ENCODE results near the gene FOXR1.
"Not testable (repeated sequence)": the region's sequence is repeated elsewhere in the genome, so short reads cannot be mapped to it uniquely, and the experiment has no call there.

The FOXR1 gene

GRCh38 chr11:118948000-118948399 lies 23.6 kb upstream of the FOXR1 start:
- no peak for DNase-seq

- peak; percentile 31 for DNase-seq
Measured at GRCh38 chr11:118953265-118953664, 18.3 kb upstream of the FOXR1 start.

DNA sequence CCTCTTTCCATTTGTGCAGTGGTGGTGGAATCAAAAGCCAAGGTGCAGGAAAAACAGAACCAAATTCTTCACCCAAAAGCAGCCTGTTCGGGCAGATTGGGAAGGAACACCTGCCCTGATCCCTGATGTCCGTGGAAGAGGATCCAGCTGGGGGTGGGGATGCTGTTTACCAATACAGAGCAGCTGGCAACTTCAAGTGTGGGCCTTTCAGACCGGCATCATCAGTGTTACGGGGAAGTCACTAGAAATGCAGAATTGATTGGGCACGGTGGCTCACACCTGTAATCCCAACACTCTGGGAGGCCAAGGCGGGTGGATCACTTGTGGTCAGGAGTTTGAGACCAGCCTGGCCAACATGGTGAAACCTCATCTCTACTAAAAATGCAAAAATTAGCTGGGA lies 17.6 kb upstream of the FOXR1 start:
- DNase-seq, result not testable (repeated sequence)

DNA sequence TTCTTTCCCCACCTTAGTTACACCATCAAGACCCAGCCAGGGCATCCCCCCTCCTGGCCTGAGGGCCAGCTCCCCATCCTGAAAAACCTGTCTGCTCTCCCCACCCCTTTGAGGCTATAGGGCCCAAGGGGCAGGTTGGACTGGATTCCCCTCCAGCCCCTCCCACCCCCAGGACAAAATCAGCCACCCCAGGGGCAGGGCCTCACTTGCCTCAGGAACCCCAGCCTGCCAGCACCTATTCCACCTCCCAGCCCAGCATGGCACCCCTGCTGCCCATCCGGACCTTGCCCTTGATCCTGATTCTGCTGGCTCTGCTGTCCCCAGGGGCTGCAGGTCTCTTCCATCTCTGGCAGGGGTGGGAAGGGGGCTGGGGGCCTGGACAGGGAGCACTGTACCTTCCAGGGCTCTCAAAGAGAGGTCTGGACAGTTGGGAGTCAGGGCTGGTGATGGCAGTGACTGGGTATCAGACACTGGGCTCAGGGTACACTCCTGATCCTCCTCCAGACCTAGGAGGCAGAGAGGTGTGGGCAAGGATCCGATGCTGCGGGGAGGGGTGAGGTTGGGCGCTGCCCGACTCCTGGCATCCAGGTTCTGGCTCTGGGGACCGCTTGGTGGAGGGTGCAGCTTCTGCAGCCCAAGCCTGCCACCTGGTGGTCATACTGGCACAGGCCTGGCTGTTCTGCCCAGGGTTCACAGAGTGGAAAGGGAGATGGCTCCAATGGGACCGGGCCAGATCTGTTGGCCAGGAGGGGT lies 15.3 kb upstream of the FOXR1 start, which contains the start of gene UPK2:
TSS of gene UPK2 (plus strand) at position 205 of the 753 bp plus-strand sequence. CDS start at position 258, 53 bp downstream.
- peak; percentile 75 for DNase-seq

GRCh38 chr11:118956847-118957469 lies 14.6 kb upstream of the FOXR1 start:
- no peak for DNase-seq

DNA sequence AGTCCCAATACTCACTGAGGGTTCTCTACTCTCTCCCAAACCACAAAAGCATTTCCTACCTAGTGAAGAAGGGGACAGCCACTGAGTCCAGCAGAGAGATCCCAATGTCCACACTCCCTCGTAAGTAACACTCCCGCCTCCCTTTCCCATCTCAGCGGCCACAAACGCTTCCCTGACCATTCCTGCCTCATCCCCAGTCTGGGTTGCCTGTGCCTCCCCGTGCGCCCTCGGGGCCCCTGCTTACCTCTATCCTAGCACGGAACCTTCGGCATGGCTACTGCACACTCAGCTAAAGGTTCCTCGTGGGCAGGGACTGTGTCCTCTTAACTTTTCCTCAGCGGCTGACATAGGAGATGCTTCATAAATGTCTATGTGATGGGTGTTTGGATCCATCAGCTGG lies 14.0 kb upstream of the FOXR1 start:
- DNase-seq, result no peak

DNA sequence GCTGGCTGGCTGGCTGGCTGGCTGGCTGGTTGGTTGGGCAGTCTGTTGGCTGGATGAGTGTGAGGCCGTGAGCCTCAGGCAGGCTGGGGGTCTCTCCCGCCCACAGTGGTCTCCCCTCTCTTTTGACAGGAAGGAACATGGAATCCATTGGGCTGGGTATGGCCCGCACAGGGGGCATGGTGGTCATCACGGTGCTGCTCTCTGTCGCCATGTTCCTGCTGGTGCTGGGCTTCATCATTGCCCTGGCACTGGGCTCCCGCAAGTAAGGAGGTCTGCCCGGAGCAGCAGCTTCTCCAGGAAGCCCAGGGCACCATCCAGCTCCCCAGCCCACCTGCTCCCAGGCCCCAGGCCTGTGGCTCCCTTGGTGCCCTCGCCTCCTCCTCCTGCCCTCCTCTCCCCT lies 13.6 kb upstream of the FOXR1 start:
- no peak for DNase-seq

- no peak for DNase-seq
Measured at GRCh38 chr11:118958577-118958976, 13.0 kb upstream of the FOXR1 start.

- no peak for DNase-seq
Measured at GRCh38 chr11:118961189-118961588, 10.4 kb upstream of the FOXR1 start.

DNA sequence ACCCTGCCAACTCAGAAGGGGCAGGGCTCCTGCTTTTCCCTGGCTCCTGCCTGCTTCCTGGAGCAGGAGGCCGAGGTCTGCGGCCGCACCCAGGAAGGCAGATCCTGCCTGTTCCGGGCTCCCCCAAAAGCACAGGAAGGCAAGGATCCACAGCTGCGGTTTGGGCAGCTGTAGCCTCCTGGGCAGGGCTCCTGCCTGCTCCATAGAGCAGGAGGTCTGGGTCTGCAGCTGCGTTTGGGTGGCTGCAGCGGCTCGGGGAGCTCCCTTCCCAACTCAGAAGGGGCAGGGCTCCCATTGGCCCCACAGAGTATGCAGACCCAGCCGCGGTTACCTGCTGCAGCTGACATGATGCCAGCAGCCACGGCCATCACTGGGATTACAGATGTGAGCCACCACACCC lies 10.0 kb upstream of the FOXR1 start:
- no peak for DNase-seq

- DNase-seq, result not testable (repeated sequence)
Measured at GRCh38 chr11:118969508-118969907, 2.1 kb upstream of the FOXR1 start.

- no peak for DNase-seq
Measured at GRCh38 chr11:118973985-118974384, 2.4 kb downstream of the FOXR1 start.

DNA sequence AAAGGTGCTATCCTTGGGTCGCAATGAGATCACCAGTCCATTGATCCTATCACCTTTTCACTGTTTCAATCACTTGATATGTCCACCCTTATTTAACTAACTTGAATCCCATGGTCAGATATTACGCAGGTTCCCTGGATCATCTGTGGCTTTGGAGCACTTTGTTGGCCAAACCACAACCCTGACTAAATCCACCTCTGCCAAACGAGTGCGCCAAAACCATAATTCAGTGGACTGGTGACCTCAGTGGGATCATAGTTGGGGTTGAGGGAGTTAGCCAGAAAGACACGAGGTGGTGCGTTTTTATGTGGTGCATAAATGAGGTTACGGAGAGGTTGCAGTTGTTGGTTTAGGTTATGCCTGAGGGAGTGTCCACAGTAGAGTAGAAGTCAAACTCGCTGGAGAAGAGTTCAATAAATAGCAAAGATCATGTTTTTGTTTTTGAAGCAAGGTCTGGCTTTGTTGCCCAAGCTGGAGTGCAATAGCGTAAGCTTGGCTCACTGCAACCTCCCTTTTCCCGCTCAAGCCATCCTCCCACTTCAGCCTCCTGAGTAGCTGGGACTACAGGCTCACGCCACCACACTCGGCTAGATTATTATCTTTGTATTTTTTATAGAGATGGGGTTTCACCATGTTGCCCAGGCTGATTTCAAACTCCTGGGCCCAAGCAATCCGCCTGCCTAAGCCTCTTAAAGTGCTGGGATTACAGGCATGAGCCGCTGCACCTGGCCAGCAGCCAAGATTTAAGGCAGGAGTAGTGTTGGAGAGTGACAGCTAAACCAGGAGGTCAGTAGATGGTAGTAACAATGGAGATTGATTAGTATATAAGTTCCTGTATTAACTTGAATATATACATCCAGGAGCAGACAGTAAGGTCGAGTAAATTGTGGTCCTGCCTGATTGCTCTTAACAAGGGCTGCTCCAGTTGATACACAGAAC lies 4.5 kb downstream of the FOXR1 start:
- no peak for DNase-seq

GRCh38 chr11:118979434-118979833 lies 7.9 kb downstream of the FOXR1 start:
- DNase-seq, result no peak

DNA sequence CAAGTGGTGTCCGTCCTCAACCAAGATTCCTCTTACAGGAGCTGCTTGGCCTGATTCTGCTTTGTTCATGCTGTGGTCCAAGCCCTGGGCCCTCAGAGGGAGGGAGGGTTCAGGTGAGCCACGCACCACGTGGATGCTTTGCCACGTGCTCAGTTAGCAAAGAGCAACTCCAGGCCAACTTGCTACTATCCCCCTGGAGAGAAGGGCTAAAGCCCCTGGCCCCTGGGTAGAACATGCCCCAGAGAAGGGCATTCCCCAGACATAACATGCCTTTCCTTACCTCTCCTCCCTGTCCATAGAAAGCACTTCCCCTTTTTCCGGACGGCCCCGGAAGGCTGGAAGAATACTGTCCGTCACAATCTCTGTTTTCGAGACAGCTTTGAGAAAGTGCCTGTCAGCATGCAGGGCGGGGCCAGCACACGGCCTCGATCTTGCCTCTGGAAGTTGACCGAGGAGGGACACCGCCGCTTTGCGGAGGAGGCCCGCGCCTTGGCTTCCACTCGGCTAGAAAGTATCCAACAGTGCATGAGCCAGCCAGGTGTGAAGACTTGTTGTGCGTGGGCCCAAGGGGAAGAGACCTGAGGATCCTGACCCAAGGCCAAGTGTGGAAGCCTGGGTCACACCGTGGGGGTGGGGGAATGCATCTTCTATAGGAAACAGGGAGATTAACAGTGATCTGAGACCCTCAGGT lies 8.8 kb downstream of the FOXR1 start:
- no peak for DNase-seq

- DNase-seq, result not testable (repeated sequence)
Measured at GRCh38 chr11:118984337-118984736, 12.8 kb downstream of the FOXR1 start.

- DNase-seq, result no peak
Measured at GRCh38 chr11:118984825-118985224, 13.3 kb downstream of the FOXR1 start.

GRCh38 chr11:118988280-118988679 lies 16.7 kb downstream of the FOXR1 start:
- DNase-seq, result no peak

GRCh38 chr11:118991486-118992038 lies 20.0 kb downstream of the FOXR1 start:
- DNase-seq, result not testable (repeated sequence)

DNA sequence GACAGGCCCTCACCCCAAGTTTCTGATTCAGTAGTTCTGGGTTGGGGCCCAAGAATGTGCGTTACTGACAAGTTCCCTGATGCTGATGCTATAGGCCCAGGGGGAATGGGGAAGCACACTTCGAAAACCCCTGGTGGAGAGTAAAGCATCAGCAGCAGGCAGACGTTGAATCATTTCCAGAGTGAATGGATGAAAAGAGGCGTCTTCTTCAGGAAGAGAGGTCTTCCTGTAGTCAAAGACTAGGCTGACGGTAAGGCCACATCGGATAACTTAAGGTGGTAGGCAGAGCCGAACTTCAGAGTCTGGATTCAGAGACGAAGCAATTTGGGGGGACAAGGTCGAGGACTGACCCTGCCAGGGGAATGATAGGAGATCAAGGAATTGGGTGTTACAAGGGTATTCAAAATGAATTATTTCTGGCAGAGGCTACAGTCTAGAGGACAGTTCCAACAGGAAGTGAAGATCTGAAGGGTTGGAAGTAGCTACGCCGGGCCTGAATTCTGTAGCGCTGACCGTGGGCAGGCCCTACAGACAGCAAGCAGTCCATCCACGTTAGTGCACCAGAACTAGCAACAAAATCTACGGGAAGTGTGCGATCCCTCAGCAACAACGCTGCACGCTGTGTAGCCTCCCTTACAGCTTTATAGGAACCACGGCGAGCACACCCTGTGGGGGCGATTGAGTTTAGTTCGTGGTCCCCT lies 25.5 kb downstream of the FOXR1 start:
- peak; percentile 27 for DNase-seq

GRCh38 chr11:118997627-118998387 lies 26.2 kb downstream of the FOXR1 start, which contains the start of gene CENATAC:
CENATAC (plus strand) TSS chr11:118998138; CDS start chr11:118998198, 60 bp downstream.
- peak; percentile 87 for DNase-seq
